GM18861 (cell line): Measurements from ENCODE around the gene FGFBP1.

ENCODE experiments used
- ATAC-seq: cut with Tn5 transposase; IDR thresholded peaks from one replicate; pipeline ENCODE4 v1.9.1; 2021; ENCODE audit not compliant: unreplicated experiment

The FGFBP1 gene

DNA sequence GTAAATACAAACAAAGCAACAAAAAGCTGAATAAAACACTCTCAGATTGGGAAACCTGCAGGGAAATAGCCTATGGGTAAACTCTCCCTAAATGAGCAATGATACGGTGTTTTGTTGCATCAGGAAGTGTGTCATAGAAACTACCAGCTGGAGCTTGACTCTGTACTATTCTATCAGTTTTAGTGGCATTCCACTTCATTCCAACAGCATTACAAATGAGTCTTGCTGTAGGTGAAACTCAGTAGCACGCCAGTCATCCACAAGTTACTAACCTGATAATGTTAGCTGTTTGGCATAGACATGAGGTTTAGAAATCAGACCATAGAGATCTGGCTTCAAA, 24.9 kb downstream of the FGFBP1 start:
- no peak for ATAC-seq

DNA sequence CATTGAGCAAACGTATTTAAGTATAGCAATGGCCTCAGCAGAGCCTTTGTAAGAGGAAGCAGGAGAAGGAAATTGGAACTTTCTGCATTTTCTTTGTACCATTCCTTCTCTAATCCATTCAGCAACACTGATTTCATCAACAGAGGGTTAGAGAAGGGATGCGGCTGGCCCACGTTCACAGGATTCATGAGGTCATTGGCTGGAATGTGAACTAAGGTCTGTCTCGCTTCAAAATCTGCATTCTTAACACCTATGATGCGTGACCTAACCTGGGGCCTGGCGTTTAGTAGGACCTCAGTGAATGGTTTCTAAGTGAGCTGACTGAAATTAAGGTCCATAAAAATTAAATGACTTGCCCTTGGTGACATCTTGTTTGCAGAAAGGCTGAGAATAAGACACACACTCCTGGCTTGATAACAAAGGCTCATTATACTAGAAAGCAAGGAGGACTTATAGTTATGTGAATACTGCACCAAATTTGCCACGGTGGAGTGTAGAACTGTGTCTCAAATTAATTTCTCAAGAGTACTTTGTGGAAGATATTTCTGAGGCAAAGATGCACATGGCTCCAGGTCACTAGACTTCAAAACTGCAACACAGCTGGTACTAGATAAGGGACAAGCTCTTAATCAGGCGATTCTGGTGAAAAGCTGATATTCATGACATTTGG, 25.4 kb downstream of the FGFBP1 start:
- no peak for ATAC-seq

GRCh38 chr4:15912236-15912635, 26.3 kb downstream of the FGFBP1 start:
- no peak for ATAC-seq

DNA sequence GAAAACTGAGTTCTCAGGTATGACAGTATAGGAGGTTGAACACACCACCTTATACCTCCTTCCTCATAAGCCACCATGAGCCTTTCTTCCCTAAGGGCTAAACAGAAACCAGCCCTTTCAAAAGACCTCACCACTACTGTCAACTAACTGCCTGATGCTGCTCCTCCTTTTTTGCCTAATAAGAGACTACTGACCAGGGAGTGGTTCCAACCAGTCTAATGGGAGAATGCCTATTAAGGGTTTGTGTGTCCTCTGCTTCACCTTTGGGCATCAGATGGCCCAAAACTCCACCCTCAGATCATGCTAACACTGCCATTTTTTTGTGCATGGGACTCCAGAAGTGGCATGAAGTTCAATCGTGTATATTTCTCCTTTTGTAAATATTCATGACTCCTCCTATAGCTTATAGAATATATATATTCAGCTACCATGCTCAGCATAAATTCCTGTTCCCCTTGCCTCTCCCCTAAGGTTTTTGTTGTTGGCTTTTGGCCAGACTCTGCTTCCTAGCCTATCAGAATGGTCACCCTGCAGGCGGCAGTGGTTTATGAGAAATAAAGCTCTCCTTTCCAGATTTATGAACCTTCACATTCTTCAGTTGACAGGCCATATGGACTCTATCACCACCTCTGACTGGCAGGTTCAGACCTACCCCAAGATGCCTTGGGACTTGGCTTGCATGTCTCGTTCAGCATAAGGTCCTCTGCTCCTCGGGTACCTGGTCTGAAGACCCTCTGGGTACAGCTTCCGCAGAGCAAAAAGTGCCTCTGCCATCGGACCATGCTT, 28.2 kb downstream of the FGFBP1 start:
- ATAC-seq = no peak

DNA sequence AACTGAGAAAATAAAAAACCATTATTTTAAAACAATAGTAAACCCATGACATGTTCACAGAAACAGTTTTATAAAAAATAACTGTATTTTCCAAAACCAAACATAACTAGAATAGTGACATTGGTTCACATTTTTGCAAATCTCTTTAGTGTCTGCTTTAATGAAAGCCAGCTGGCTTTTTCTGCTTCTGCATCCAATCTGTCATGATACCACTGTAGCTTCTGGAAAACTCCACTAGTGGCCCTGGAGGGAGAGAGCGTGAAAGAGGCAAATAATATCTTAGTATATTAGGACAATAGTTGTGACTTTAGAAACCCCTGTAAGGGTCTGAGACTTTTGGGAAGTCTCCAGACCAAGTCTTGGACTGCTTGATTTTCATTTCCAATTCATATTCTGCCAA, 31.1 kb downstream of the FGFBP1 start:
- ATAC-seq = no peak

DNA sequence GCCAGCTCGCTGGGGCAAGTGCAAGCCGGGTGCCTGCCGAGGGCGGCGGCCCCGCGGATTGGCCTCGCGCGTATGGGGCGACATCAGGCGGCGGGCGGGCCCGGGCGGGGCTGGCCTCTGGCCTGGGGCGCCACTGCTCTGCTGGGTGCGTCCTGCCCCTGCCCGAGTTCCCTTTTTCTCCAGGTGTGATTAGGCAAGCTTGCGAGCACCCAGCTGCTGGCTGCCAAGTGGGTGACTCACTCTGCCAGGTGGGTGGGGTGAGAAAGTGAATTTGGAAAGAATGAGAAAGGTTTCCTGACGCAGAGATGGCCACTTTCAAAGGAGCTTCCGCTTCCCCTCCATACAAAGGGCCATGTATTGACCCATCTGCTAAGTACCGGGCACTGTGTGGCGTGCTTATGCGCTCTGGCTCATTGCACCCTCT, 32.5 kb downstream of the FGFBP1 start:
- ATAC-seq = no peak

- ATAC-seq = no peak
These were observed 35.8 kb downstream of the FGFBP1 start for GRCh38 chr4:15902746-15903145.

- no peak for ATAC-seq
These were observed 36.5 kb downstream of the FGFBP1 start for GRCh38 chr4:15901998-15902397.

DNA sequence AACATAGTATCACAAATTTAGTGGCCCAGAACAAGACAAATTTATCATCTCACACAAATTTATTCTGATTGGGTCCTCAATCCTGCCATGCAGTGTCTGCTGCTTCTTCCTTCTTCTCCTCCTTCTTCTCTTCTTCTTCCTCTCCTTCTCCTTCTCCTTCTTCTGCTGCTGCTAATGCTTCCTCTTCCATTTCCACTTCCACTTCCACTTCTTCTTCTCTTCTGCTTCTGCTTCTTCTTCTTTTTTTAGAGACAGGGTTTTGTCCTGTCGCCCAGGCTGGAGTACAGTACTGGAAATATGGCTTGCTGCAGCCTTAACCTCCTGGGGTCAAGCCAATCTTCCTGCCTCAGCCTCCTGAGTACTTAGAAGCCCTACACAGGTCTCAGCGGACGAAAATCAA, 37.5 kb downstream of the FGFBP1 start:
- no peak for ATAC-seq

DNA sequence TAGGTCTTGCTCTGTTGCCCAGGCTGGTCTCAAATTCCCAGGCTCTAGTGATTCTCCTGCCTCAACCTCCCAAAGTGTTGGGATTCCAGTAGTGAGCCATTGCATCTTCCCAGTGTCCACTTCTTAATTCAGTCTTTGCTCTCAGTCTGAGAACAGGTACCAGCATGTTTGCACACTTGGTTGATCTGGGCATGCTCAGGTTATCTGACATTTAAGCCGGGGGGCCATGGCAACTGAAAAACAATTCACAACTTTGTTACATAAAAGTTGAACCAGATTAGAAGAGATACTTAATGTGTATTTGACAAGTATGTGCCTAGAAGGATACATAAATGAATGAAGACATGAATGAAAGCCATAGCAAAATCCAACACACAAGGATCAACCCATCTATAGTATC, 39.0 kb downstream of the FGFBP1 start:
- ATAC-seq = no peak

GRCh38 chr4:15898902-15899301, 39.6 kb downstream of the FGFBP1 start:
- ATAC-seq = no peak

DNA sequence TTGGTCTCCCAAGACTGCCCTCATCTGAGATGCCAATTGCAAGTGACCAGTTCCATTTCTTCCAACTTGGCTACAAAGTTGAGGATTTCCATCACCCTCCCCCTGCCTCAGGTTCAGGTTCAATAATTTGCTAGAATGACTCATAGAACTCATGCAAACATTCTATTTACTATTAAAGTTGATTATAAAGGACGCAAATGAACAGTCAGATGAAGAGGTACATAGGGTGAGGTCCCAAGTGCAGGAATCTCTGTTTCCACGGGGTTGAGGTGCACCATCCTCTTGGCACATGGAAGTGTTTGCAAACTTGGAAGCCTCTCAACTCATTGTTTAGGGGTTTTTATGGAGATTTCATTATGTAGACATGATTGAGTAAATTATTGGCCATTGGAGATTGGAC, 41.0 kb downstream of the FGFBP1 start:
- no peak for ATAC-seq

DNA sequence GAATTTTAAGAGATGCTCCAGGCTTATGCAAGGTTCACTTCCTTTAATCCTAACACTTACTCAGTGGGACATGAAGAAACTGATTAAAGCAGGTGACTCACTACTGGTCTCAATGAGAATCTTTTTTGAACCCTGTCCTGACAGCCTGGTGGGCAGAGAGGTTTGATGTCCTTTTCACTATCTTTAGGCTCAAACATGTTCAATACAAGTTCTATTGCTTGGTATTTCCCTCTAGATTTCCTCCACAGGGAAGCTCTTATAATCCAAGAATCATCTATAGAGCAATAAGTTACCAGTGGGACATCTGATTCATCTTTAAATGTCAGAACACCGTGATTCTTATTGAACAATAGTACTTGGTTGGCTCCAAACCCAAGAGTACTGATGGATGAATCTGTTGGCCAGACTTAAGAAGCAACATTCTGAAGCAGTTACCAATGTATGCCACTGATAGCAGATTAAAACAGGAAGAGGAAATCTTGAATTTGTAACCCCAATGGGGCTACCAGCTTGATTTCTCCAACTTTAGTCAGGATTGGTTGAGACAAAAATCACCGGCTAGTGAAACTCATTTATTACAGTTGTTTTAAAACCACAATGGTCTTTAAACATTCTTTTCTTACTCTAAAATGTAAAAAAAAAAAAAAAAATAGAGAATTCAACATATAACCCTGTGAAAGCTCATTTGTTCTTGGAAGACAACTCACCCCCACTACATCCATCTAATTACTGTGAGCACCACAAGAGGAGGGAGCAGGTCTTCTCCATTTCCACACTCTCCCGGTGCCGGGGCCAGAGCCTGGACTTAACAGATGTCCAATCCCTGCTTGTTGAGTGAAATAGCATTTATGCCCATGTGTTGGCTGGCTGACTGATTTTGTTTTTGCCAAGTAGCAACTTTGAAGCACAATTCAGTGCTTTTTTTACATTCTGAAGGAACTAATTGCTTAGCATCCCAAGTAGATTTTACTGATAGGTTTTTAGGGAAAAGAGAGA, 43.3 kb downstream of the FGFBP1 start:
- ATAC-seq = no peak

- no peak for ATAC-seq
These were observed 44.1 kb downstream of the FGFBP1 start for GRCh38 chr4:15894393-15894792.

DNA sequence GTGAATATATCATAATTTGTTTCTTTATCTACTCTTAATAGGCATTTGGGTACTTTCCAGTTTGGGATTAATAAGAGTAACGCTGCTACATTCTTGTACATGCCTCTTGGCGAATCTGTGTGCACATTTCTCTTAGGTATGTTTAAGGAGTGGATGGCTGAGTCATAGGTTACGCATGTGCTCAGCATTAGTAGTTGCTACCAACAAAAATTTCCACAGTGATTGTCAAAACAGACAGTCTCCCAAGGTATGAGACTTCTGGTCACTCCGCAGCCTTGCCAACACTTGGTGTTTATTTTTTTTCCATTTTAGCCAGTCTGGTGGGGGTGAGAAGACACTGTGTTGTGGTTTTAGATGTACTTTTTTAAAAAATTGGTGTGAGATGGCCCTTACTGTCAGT, 44.6 kb downstream of the FGFBP1 start:
- no peak for ATAC-seq

DNA sequence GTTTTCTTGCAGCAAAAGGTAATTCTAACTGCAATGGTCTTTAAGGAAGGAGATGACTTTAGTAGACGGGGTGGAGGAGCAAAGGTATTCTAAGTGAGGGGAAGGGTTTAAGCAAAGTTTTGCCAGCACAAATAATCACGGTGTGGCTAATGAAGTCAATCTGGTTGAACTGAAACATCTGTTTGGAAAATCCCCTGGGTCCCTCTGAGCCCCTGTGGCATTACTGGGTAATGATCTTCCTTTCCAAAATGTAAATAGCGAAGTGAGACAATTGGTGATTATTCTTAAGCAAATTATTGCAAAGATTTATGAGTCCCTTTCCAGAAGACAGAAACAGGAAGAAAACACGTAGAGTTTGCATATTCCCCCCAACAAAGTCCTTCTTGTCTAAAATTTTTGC, 47.2 kb downstream of the FGFBP1 start:
- ATAC-seq = peak; percentile 61

DNA sequence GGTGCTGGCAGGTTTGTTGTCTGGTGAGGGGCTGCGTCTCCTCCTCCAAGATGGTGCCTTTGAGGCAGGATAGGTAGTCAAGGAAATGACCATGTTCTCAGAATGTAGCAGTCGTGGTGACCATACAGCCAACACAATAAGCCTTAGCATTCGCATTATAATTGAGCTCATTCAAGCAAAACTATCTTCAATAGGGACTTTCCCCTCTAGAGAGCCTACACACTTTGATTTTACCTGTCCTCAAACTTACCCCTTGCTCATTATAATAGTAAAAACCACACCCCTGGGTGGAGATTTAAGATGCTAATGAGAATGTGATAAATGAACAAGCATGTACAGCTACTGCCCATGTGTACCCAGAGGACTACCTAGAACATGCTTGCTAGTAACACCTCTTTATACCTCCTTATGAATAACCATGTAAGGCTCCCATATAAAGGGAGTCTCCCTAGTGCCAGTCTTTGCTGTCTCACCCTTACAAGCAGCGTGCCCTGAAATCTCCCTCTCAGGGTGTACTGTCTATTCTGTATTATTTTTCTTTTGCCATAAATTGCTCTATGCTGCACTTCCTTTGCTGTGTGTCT, 48.2 kb downstream of the FGFBP1 start:
- ATAC-seq = peak; percentile 38

- no peak for ATAC-seq
These were observed 50.0 kb downstream of the FGFBP1 start for GRCh38 chr4:15888515-15888914.
